K562 (cell line): ENCODE data around the gene SEC24C. TPM values are rescaled to one million over a fixed set of nuclear protein-coding genes. Genes with fewer than 3 reads are reported as not detected.
A peak's percentile ranks its signal among the peaks of the same experiment; 100 is the strongest.

Experiments used
- AFF1 ChIP-seq, 2 experiments: fragments of 450-650 bp; IDR thresholded peaks; 2 replicates each; pipeline ENCODE4 v1.6.1; 2018; ENCODE audit warnings: mild to moderate bottlenecking in 2 of 2, low read depth in 1 of 2; ENCODE audit not compliant: partially characterized antibody in 2 of 2
- CBX2 ChIP-seq: fragments of 200-600 bp; sonication (generic); IDR thresholded peaks from one replicate; pipeline ENCODE4 v1.6.1; 2012; ENCODE audit warnings: mild to moderate bottlenecking, low read length, inconsistent platforms; ENCODE audit not compliant: insufficient read depth, poor library complexity, severe bottlenecking
- CTCFL ChIP-seq: IDR thresholded peaks from 2 replicates; pipeline ENCODE4 v1.6.1; 2011; ENCODE audit warnings: borderline replicate concordance, low read depth, mild to moderate bottlenecking, moderate library complexity, low read length; ENCODE audit not compliant: insufficient read depth, poor library complexity, severe bottlenecking
- ETS1 ChIP-seq: conservative IDR thresholded peaks from 2 replicates; pipeline ENCODE4 v1.6.1; 2011; ENCODE audit warnings: low read depth, mild to moderate bottlenecking, low read length; ENCODE audit not compliant: control insufficient read depth
- FOXK1 ChIP-seq: sonication (generic); formaldehyde crosslinking; IDR thresholded peaks from 2 replicates; pipeline ENCODE4 v1.8.0; 2022; ENCODE audit warnings: missing genetic modification reagents, mild to moderate bottlenecking, borderline replicate concordance
- FOXP1 ChIP-seq: sonication (generic); formaldehyde crosslinking; IDR thresholded peaks from 2 replicates; pipeline ENCODE4 v1.8.0; 2022; ENCODE audit warnings: mild to moderate bottlenecking, missing genetic modification reagents
- GABPB1 ChIP-seq: sonication (generic); formaldehyde crosslinking; IDR thresholded peaks from 2 replicates; pipeline ENCODE4 v1.8.0; 2022; ENCODE audit warnings: mild to moderate bottlenecking, missing genetic modification reagents
- MAZ ChIP-seq, 2 experiments: fragments of 450-650 bp in 1 of 2; sonication (generic) in 1 of 2; formaldehyde crosslinking; IDR thresholded peaks in 1 of 2; conservative IDR thresholded peaks in 1 of 2; 2 replicates each; pipeline versions ENCODE4 v1.4.0 to v1.5.0; 2020; ENCODE audit warnings: mild to moderate bottlenecking in 1 of 2, missing genetic modification reagents in 1 of 2
- SFPQ ChIP-seq: fragments of 200-400 bp; formaldehyde crosslinking; IDR thresholded peaks from 2 replicates; pipeline ENCODE4 v1.6.1; 2017; ENCODE audit warnings: mild to moderate bottlenecking, low read depth, low read length, moderate library complexity
- ZHX1 ChIP-seq: fragments of 150-350 bp; conservative IDR thresholded peaks from 2 replicates; pipeline ENCODE4 v1.6.1; 2014; ENCODE audit warnings: low read length
- ZNF23 ChIP-seq: fragments of 250-450 bp; sonication (Bioruptor Pico); IDR thresholded peaks from 2 replicates; pipeline ENCODE4 v1.4.0; 2020; ENCODE audit warnings: mild to moderate bottlenecking
- ZNF830 ChIP-seq: fragments of 250-450 bp; sonication (Bioruptor Pico); IDR thresholded peaks from 2 replicates; pipeline ENCODE4 v1.5.0; 2021; ENCODE audit warnings: mild to moderate bottlenecking
- polyA plus RNA-seq, 8 experiments: library from polyadenylated mRNA; depleted of rRNA in 4 of 8; stranded (reverse) in 5 of 8; unstranded in 3 of 8; fragments of >200 nt; fragmentation: Nextera tagmentation in 2 of 8; fragmentation: Illumina TruSeq in 1 of 8; extraction: Ambion mirVana in 2 of 8; extraction: Trizol in 1 of 8; gene quantifications; 2 replicates each; pipeline versions ENCODE4 v1.2.1 to v1.2.3, GENCODE V29; 2011 to 2014; ENCODE audit warnings: inconsistent platforms in 1 of 8, missing spikeins in 1 of 8
- total RNA-seq, 7 experiments: library from RNA; depleted of rRNA in 6 of 7; stranded (reverse); fragments of >200 nt in 6 of 7; fragmentation: Illumina TruSeq in 2 of 7; extraction: Trizol in 2 of 7; gene quantifications; 2 replicates each; pipeline versions ENCODE4 v1.2.1 to v1.2.3, GENCODE V29; 2011 to 2021; ENCODE audit warnings: low replicate concordance in 1 of 7

The SEC24C gene
- total and polyA plus RNA-seq, 9 of the 15 experiments (the other 6 are each of a cell fraction or from before 2014, with no cell fraction given): 19.0 to 115 (median 70.5) TPM

- TF ChIP-seq MAZ (CRISPR knock-in tag; conservative IDR thresholded peaks at IDR 0.05 in 1 of 2, IDR thresholded peaks at IDR 0.05 in 1 of 2) (peak; percentile 69 to 86; a peak in 3 of 4 replicates), ZNF830 (CRISPR knock-in tag) (no peak), SFPQ (no peak), ZHX1 (peak; percentile 76; the same call in 1 of the 2 replicates), AFF1 (IDR thresholded peaks at IDR 0.05; ENCODE audit: low read depth in 1 of 2, partially characterized antibody in 2 of 2) (peak in 1 of 2 experiments; percentile 88), GABPB1 (CRISPR knock-in tag) (peak; percentile 100), FOXP1 (peak; percentile 93; the same call in 1 of the 2 replicates), ZNF23 (CRISPR knock-in tag) (no peak), FOXK1 (CRISPR knock-in tag) (0 out of 2 replicates have a peak, but pooled peaks have one; percentile 84), CBX2 (no peak), ETS1 (0 out of 2 replicates have a peak, but pooled peaks have one; percentile 64), CTCFL (no peak)
These were observed 13.8 kb upstream of the SEC24C start (continued) for GRCh38 chr10:73730153-73730906.
